ENCODE results near the gene RPL5. TPM values are rescaled to one million over a fixed set of nuclear protein-coding genes. Genes with fewer than 3 reads are reported as not detected.

The RPL5 gene
- total RNA-seq, 1 donor, result 920 TPM

GRCh38 chr1:92817986-92818764 is 13.7 kb upstream of the RPL5 start:
- TF ChIP-seq CTCF (IDR thresholded peaks at IDR 0.05; ENCODE audit: insufficient read depth, low read depth, low read length), result peak; percentile 79
- DNase-seq (ENCODE audit: low read depth), result peak; percentile 48
- H3K4me3 ChIP-seq (ENCODE audit: low read depth, low read length), result no peak overlapping the region

- DNase-seq (ENCODE audit: low read depth), result peak; percentile 48
- no peak for TF ChIP-seq CTCF (IDR thresholded peaks at IDR 0.05; ENCODE audit: insufficient read depth, low read depth, low read length)
- no peak overlapping the region for H3K4me3 ChIP-seq (ENCODE audit: low read depth, low read length)
Observed at GRCh38 chr1:92820024-92820423, 11.8 kb upstream of the RPL5 start.

- DNase-seq (ENCODE audit: low read depth), result no peak
- no peak for TF ChIP-seq CTCF (IDR thresholded peaks at IDR 0.05; ENCODE audit: insufficient read depth, low read depth, low read length)
- H3K4me3 ChIP-seq (ENCODE audit: low read depth, low read length), result no peak overlapping the region
Observed at GRCh38 chr1:92820551-92820950, 11.3 kb upstream of the RPL5 start.

- DNase-seq (ENCODE audit: low read depth), result peak; percentile 74
Observed at GRCh38 chr1:92822879-92823278, 9.0 kb upstream of the RPL5 start.

GRCh38 chr1:92826792-92827191 is 5.0 kb upstream of the RPL5 start:
- H3K4me3 ChIP-seq (ENCODE audit: low read depth, low read length), result no peak overlapping the region
- no peak for TF ChIP-seq CTCF (IDR thresholded peaks at IDR 0.05; ENCODE audit: insufficient read depth, low read depth, low read length)
- peak; percentile 22 for DNase-seq (ENCODE audit: low read depth)

More at GRCh38 chr1:92822879-92823278, 9.0 kb upstream of the RPL5 start:
- no peak overlapping the region for H3K4me3 ChIP-seq (ENCODE audit: low read depth, low read length)
- no peak for TF ChIP-seq CTCF (IDR thresholded peaks at IDR 0.05; ENCODE audit: insufficient read depth, low read depth, low read length)

- H3K4me3 ChIP-seq (ENCODE audit: low read depth, low read length), result peak overlapping the region; percentile 90
- no peak for DNase-seq (ENCODE audit: low read depth)
- no peak for TF ChIP-seq CTCF (IDR thresholded peaks at IDR 0.05; ENCODE audit: insufficient read depth, low read depth, low read length)
Observed at GRCh38 chr1:92831368-92831761, 475 bp upstream of the RPL5 start.

Measured in fibroblast of villous mesenchyme (primary cell).